Left renal cortex interstitium (tissue), 4 donors: ENCODE results near the gene PPFIBP1. TPM values are rescaled to one million over a fixed set of nuclear protein-coding genes. Genes with fewer than 3 reads are reported as not detected.
"Not testable (repeated sequence)": the region's sequence is repeated elsewhere in the genome, so short reads cannot be mapped to it uniquely, and the experiment has no call there.

Experiments used
- DNase-seq, 4 donors: peaks; one replicate each; pipeline ENCODE4 v3.0.0-alpha.2; 2013; ENCODE audit warnings: low read depth in 4 of 4, low spot score in 2 of 4, missing footprints in 1 of 4
- polyA plus RNA-seq, 4 donors: library from polyadenylated mRNA; unstranded; fragments of 120-200 nt; gene quantifications; one replicate each; pipeline ENCODE4 v1.2.1, GENCODE V29; 2013; ENCODE audit not compliant: insufficient read length in 4 of 4

Gene PPFIBP1
- polyA plus RNA-seq, 4 donors = 57.0 to 113 (median 83.0) TPM

DNA sequence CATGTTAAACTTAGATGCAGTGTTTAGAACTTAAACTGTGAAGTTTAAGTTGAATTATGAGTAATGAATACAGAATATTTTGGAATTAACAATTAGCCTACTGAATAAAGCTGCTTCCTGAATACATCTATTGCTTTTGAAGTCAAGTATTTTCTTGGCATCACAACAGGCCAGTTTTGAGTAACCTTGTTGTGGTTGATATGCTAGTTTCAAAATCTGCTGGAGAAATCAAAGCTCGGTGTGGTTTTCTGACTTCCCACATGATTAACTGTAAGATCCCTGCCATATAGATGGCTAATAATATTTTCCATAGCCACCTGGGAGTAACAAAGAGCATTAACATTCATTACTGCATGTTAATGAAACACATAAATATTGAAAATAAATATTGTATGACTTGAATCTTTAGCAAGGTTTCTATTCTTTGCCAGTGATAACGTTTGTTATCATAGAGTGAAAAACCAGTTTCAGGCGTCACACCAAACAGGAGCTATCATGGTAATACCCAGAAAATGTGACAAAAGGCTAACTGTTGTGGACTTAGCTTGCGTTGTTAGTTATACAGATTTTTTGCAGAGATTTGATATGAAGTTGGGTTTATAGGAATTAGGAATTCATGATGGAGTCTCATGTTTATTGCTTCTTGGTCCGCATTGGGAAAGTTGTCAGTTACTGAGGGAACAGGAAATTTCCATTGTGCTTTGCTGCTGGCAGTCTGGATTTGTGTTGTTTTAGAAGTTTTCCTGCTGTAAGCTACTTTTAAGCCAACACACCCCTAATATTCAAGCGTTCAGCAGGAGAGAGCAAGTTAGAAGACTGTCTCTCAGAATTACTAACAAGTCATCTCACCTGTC lies 32.1 kb downstream of the PPFIBP1 start:
- no peak for DNase-seq

DNA sequence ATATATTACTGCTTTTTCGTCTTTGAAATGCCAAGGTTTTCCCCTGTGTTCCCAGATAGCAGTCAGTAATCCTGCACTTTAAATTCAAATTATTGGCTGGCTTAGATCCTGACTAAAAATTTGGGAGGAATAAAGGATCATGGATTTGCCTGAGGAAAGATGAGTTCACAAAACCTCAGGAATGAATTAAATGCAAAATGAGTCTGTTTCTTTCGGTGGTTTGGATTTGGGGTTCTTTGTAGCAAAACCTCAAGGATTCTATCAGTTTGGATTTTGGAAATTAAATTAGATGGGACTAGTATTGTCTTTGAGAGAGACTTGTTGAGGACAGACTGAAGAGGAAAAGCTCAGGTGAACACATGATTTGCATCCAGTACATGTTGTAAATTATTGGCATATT lies 36.1 kb downstream of the PPFIBP1 start:
- no peak for DNase-seq

DNA sequence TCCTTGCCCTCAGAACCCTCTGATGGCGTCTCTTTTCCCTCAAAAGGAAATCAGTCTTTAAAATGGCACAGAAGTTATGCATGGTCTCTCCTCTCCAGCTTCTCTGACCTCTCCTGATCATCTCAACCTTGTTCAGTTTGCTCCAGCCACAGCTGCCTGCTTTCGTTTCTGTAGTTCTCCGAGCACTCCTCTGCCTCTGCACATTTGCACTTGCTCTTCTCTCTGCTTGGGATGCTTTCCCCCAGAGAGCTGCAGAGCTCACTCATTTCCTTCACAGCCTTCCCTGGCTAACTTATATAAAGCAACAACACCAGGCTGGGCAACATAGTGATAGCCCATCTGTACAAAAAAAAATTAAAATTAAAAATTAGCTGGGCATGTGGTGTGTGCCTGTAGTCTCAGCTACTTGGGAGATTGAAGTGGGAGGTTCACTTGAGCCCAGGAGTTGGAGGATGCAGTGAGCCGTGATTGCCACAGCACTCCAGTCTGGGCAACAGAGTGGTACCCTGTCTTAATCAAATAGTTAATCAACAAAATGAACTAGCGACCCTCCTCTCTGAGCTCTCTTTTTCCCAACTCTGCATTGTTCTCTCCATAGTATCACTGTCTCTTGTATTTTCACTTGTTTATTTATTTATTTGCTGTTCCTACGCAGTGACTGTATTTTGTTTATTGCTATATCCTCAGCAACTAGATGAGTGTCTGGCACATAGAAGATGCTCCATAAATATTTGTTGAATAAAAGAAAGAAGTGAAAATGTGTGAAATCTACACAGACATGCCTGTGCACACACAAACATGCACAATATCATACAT lies 37.7 kb downstream of the PPFIBP1 start:
- no peak for DNase-seq

DNA sequence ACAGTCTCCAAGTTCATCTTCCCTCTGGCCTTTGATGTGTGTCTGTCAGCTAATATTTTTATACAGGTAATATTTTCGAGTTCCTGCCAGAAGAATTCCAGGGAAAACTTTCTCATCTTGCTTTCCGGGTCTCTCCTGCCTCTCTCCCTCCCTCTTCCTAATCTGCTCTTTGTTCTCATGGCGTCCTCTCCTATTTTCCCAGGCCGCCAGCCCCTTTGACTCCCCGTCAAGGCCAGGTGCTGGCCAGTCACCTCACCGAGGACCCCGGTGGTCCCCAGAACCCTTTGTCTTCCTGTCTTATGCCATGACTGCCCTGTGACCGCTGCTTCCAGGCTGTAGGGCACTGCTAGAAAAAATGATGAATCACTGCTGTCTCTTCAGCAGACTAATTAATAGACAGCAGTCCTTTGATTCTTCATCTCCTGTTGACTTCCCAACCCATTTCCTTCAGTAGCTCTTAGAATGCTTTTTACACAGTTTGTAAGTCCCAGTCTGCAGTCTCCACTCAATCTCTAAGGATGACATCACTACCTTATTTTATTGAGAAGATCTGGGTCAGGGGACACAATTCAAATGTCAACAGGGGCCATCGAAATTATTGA lies 40.7 kb downstream of the PPFIBP1 start:
- no peak for DNase-seq

DNA sequence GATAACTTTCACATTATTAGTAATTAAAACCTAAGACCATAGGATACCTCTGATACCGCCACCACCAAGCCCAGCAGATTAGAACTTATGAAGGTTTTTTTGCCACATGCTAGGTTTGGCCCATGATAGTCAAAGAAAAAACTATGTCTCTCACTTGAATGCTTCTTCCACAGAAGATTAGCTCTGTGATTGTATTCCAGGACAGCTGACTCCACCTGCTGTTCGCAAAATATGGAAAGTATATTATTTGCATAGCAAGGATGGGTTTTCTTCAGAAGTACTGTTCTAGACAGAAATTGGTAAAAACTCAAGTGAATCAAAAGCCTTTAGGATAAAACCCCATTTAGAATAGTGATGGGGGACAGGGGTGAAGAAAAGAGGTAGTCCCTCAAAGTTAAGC lies 42.2 kb downstream of the PPFIBP1 start:
- no peak for DNase-seq

DNA sequence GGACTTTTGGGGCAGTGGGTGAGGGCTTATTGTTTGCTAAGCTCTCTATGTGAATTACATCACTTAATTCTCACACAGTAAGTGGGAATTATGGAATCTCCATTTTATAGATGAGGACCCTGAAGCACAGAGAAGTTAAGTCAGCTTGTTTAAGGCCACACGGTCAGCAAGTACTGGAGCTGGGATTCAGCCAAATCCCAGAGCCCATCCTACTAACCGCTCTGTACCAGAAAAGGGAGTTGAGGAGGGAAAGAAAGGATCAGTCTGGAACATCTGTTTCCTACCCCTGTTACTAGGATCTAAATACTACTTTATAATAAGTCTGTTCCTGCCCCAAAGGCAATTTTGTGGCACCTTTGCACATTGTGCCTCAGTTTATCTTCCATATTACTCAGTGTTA lies 42.6 kb downstream of the PPFIBP1 start:
- DNase-seq = no peak

DNA sequence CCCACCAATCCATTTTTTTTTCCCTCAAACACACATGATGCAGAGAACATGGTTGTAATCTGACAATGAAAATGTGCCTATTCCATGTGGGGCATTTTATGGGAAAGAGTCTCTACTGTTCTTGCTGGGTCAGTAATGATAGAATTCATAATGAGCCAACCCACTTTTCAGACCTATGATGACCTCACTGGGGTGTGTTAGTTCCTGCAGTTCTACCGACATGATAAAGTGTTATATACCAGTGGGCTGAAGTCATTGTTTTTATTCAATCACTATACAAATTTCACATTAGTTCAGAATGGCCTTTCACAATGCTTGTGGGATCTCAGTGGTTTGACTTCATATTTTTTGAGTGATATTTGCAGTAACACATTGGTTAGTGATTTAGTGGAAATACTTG lies 47.5 kb downstream of the PPFIBP1 start:
- DNase-seq = no peak

DNA sequence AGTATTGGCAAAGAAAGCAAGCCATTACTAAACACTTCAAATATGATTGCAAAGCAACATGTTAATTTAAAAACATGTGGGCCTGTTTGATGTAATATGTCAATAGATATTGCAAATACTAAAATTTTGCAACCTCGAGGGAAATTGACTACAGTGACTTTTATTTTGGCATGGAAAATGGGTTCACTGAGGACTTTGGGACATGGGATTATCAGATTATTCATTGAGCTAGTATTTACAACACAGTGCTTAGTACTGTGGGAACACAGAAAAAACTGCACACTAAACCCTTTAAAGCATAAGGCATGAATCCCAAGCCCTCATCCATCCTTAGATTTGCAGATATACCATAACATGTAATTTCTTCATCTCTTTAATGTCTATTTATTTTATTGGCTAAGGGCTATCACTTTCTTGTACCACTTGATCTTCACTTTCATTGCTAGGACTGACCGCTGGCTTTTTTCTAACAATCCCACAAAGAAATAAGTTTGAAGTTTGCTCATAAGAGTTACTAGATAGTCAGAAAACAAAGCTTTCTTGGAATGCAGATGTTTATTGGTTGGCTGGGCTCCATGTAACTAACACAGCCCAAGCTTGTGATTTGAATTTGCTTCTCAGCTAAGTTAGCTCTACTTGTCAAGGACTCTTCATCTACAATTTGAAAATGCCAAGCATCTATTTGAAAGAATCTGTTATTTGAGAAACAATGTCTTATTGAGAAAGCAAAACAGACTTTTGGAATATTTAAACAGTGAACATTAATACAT lies 48.7 kb downstream of the PPFIBP1 start:
- DNase-seq = no peak

DNA sequence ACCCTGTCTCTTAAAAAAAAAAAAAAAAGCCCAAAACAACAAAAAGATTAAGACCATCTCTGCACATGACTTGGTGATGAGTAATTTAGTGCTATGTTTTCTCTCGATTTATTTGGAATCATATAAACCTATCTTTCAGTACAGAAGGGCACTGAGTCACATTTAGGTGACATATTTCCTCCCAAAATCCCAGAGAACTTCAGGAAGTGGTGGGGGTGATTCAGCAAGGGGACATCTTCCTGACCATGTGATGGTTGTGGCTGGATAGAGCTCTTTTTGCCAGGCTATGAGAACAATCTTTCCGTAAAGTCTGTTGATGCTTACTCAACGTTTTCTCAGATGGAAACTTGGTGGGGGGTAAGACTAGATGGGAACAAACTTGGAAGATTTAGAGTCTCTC lies 50.0 kb downstream of the PPFIBP1 start:
- DNase-seq = no peak

DNA sequence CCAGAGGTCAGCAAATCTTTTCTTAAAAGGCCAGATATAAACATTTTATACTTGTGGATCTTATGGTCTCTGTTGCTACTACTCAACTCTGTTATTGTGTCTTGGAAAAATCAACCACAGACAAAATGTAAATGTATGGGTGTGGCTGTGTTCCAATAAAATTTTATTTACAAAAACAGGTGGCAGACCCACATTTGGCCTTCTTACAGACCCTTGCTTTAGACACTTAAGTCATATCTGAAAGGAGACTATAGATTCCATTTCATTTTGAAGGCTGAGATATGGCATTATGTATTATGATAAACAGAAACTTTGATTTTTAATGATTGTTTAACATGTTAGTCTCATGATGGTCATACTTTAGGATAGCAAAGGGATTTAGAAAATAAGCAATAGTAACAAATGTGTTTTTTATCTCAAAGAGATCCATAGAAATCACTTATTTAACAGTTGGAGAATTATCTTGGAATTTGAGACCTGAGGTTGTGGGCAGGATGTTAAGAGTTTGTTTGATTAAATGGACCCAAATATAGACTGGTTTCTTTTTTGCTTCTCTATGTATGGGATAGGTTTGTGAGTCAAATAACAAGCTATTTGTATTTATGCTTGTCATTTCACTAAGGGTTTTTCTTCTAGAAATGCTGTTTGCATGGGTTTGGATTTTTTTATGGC lies 51.2 kb downstream of the PPFIBP1 start:
- no peak for DNase-seq

DNA sequence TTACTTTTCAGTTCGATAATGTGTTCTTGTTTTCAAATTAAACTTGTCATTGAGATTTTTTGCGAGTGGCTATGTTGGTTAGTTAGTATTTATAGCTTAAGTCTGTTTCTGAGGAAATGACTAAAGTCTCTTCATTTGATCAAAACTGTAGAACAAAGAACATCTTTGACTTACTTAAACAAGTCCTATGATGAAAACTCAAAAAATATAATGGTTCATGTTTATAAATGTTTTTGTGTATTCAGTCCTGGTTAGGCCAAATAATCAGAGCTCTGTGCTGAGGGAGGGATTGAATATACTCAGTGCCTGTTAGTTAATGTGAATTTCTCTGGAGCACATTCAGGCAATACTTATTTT lies 51.7 kb downstream of the PPFIBP1 start:
- no peak for DNase-seq

DNA sequence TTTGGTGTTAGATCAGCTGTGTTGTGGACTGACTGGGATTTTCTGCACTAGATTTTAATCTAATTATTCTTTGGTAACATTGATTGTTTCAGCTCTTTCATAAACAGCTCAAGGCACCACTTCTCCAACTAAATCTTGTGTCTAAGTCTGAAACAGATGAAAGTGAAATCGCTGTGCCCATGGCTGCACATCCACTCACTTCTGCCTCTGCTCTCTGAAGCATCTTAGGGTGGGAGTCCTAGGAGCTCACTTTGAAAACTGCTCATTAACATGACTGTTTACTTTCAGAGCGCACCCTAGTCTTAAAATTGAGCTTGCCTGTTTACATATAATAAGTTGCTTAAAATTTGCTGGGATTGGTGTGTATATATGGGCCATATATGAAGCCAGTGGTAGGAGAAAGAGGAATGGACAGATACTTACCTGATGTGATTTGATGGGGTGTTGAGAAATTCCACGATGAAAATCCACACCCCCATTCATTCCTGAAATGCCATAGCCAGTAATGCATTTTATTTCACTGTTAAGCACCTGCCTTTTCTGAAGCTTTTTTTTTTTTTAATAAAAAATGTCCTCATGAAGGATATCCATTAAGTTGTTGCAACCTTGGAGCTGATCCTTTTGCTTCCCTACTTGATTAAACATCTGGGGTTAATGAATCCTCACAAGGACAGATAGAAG lies 52.8 kb downstream of the PPFIBP1 start:
- DNase-seq = no peak

DNA sequence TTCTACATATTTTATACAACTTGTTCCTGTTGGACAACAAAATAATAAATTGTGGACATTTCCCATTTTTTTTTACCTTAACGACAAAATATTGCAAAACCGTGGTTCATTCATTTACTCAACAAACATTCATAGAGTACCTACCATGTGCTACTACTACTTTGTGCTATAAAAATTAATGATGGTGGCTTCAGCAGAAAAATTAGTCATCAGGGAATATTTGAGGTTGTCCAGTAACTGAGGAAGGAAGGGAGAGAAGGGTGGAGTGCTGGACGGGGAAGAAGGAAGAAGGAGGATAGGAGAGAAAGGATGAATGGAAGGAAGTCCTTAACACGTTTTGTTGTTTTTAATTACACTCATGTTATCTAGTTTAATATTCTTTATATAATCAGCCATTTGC lies 53.7 kb downstream of the PPFIBP1 start:
- no peak for DNase-seq

DNA sequence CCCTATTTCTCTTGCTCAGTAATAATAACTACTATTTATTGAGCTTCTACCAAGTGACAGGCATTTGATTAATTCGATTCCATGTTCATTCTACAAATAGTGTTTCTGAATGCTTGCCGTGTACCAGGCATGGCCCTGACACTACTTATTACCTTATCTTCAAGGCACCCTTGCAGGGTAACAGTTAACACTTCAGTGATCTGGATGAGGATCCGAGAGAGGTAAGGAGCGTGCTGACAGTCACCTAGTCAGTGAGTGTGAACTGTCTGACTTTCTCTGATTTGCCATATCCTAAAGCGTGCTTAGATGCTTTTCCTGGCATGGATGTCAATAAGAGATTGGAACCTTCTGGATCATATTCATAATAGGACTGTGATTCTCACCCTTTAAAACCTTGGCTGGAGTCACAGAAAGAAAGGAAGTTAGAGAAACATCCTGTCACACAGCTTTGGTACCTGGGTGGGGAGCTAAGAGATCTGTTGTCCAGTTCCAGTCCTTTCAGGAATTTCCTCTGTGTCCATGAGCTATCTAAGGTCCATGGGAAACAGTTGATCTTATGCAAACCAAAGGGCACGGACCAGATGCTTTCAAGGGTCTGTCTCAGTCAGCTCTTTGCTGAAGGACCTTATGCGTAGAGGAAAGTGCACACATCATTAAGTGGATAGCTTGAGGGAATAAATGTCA lies 54.8 kb downstream of the PPFIBP1 start:
- DNase-seq = no peak

DNA sequence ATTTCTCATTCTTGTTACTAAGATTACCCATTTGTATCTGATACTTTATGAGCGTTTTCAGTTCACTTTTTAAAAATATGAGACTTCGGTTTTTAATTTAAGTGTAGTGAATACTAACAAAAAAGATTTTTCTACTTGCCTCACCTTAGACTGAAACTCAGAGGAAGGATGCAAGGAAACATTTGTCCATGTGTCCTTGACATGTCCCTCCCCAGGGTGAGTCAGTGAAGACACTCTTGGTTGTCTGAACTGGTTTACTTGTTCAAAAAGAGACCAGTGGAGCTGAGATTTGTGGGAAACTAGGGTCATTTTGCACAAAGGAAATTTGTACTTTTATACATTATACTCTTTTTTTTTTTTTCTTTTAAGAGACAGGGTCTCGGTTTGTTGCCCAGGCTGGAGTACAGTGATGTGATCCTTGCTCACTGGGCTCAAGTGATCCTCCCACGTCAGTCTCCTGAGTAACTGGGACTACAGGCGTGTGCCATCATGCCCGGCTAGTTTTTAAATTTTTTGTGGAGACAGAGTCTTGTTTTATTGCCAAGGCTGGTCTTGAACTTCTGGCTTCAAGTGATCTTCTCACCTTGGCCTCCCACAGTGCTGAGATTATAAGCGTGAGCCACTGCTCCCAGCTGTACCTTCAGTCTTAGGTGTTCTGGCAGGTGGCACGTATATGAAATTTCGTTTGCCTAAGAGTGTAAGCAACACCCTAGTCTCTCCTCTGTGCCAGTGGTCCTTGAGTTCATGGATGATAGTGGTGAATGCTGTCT lies 56.7 kb downstream of the PPFIBP1 start:
- no peak for DNase-seq

DNA sequence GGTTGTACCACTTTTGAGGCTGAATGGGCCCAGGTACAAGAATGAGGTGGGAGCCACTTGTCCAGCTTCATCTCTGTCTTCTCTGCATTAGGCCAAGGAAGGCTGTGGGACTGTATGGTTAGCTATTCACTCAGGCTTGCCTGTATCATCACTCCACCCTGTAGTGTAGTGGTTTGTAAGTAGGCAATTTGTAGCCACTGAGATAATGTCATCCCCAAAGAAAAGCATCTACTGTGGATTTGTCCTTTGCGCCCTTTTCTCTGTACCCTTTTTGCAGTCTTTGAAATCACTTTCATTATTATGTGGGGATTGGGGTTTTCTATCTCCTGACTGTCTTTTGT lies 57.3 kb downstream of the PPFIBP1 start:
- DNase-seq = not testable (repeated sequence)

DNA sequence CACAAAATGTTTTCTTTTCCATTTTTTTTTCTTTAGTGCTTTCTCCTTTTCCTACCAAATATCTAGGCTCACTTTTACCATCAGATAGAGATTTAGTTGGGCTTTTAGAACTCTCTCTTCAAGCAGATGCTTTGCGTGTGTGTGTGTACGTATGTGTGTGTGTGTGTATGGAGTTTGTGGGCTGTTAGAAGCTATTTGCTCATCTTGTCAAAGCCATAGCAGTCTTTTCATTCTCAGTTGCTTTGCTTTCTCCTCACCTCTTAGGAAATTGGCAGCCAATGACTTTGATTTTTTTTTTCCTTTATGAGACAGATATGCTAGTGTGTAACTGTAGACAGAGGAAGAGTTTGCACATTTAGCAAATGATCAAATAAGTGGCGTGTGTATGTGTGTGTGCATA lies 57.8 kb downstream of the PPFIBP1 start:
- DNase-seq = not testable (repeated sequence)

DNA sequence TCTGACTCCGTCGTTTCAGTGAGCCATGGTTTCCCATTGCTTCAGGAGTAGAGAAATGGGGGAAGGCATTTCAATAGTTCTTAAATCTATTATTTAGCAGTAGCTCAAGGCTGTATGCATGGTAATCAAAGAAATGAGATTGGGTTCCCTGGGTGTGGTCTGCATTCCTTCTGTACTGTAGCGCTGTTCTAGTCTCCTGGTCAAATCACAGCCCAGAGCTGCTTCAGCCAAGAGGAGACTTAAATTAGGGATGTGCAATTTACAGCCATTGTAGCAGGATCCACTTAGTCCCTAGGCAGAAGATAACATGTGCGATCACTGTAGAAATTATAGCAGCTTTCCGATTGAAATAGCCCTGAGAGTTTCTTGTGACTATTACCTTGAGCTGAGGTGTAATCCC lies 58.4 kb downstream of the PPFIBP1 start:
- not testable (repeated sequence) for DNase-seq
